ENCODE data around the gene NFE2L1. TPM values are rescaled to one million over a fixed set of nuclear protein-coding genes. Genes with fewer than 3 reads are reported as not detected.

The NFE2L1 gene

DNA sequence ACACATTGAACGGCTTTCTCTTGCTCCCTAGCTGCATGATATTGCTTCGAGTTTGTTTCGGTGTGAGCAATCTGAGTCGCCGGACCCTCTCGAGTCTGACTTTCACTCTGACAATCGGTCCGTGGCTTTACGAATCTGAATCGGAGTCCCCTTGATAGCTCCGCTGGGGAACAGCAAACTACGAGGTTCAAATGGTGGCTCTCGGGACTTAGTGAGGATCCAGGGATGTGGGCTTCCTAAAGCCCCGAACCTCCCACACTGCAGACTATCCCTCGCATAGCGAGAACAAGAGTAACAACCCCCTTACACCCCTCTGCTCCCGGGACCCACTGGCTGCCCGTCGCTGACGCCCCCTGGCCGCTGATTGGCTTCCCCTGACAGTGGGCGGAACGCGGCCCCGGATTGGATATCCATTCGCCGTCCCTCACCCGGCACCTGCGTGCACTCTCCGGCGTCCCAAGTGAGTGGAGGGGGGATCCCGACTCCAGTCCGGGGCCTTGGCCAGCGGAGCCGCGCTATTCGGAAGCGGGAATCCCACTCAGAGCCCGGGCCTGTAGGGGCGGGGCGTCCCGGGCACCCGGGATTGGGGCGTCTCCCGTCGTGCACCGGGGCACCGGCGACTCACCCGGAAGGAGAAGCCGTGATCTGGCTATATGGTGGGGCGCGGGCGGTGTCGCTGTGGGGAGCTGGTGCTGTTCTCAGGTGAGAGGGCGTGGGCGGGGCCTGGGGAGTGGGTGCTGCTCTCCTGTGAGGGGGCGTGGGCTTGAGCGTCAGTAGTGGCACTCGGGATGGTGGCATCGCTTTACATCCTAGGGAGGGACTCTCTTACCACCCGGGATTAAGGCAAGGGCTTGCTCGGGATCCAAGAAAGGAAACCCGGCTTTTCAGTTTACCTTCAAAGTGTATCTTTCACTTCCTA, 59.2 kb downstream of the NFE2L1 start, which contains the start of gene SNX11:
Gene SNX11, plus strand, starts transcription at position 630 of the 919 bp plus-strand sequence. CDS start 4,278 bp downstream, outside the sequence.
- H2BK120ac ChIP-seq (ENCODE audit: low read depth, low read length) = no peak within 1 kb of the TSS
- peak within 1 kb of the TSS; percentile 87 for H3K9ac ChIP-seq (ENCODE audit: low read length)
- H3K27ac ChIP-seq (ENCODE audit: low read depth, low read length) = peak within 1 kb of the TSS; percentile 88
- H3K18ac ChIP-seq (ENCODE audit: low read length) = no peak within 1 kb of the TSS
- no peak within 1 kb of the TSS for H4K8ac ChIP-seq (ENCODE audit: low read depth, low read length)
- H3K4ac ChIP-seq (ENCODE audit: low read depth, low read length) = no peak within 1 kb of the TSS
- H3K79me1 ChIP-seq (ENCODE audit: low read length) = peaks cover 9% of the 10 kb centered on the region
- no peak within 1 kb of the TSS for H2AK5ac ChIP-seq (ENCODE audit: low read length)
- no CpG with 5 or more reads among the region's 64 CpGs for WGBS (ENCODE audit: extremely low coverage, insufficient coverage, low lambda C conversion rate)
- H2BK15ac ChIP-seq (replicated peaks; ENCODE audit: low read depth) = no peak within 1 kb of the TSS
- peak within 1 kb of the TSS; percentile 99 for H3K4me2 ChIP-seq (ENCODE audit: low read length)
- peaks cover 13% of the 10 kb centered on the region for H3K79me2 ChIP-seq (ENCODE audit: control insufficient read depth, insufficient read depth, low read length)
- H3K56ac ChIP-seq (ENCODE audit: low read length) = peak within 1 kb of the TSS; percentile 91
- peak within 1 kb of the TSS; percentile 27 for H4K5ac ChIP-seq (ENCODE audit: low read length)
- DNase-seq = peak; percentile 96
- no peaks in the 10 kb centered on the region for H3K36me3 ChIP-seq (ENCODE audit: control insufficient read depth, insufficient read depth, low read length)
- H2BK5ac ChIP-seq (ENCODE audit: low read length) = no peak within 1 kb of the TSS
- H3K27me3 ChIP-seq (ENCODE audit: insufficient read depth, low read length, poor library complexity) = no peaks in the 10 kb centered on the region
- H3K4me3 ChIP-seq (ENCODE audit: low read length) = peak within 1 kb of the TSS; percentile 85
- no peaks in the 10 kb centered on the region for H3K4me1 ChIP-seq (ENCODE audit: control insufficient read depth, low read depth, low read length)
- H3K23ac ChIP-seq (ENCODE audit: low read length) = no peak within 1 kb of the TSS

DNA sequence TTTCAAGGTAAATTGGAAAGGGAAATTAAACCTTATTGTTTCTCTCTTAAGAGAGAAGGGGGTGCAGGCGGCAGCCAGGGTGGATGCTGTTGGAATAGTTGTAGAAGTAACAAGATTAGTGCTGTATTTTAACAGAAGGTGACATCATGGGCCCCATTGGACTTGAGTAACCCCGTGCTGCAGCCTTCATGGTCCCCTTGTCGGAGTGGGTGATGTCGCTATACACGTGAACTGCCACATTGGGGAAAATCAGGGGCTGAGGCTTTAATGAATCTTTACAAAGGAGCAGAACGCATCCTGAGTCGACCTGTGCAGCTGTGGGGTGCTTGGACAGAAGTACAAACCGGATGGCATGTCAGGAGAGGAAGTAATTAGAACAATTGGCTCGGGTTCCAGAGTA, 62.6 kb downstream of the NFE2L1 start:
- no peak for DNase-seq
- WGBS (ENCODE audit: extremely low coverage, insufficient coverage, low lambda C conversion rate) = no CpG with 5 or more reads among the region's 9 CpGs
- H2BK5ac ChIP-seq (ENCODE audit: low read length) = no peak overlapping the region
- H4K5ac ChIP-seq (ENCODE audit: low read length) = no peak overlapping the region
- no peaks in the 10 kb centered on the region for H3K36me3 ChIP-seq (ENCODE audit: control insufficient read depth, insufficient read depth, low read length)
- H3K56ac ChIP-seq (ENCODE audit: low read length) = no peak overlapping the region
- H3K9ac ChIP-seq (ENCODE audit: low read length) = no peak overlapping the region
- H3K18ac ChIP-seq (ENCODE audit: low read length) = no peak overlapping the region
- no peak overlapping the region for H3K4me2 ChIP-seq (ENCODE audit: low read length)
- H3K4me1 ChIP-seq (ENCODE audit: control insufficient read depth, low read depth, low read length) = no peaks in the 10 kb centered on the region
- H2BK15ac ChIP-seq (replicated peaks; ENCODE audit: low read depth) = no peak overlapping the region
- no peaks in the 10 kb centered on the region for H3K27me3 ChIP-seq (ENCODE audit: insufficient read depth, low read length, poor library complexity)
- H3K79me2 ChIP-seq (ENCODE audit: control insufficient read depth, insufficient read depth, low read length) = peaks cover 13% of the 10 kb centered on the region
- H3K4me3 ChIP-seq (ENCODE audit: low read length) = no peak overlapping the region
- H2BK120ac ChIP-seq (ENCODE audit: low read depth, low read length) = no peak overlapping the region
- no peak overlapping the region for H3K27ac ChIP-seq (ENCODE audit: low read depth, low read length)
- no peak overlapping the region for H3K4ac ChIP-seq (ENCODE audit: low read depth, low read length)
- H3K23ac ChIP-seq (ENCODE audit: low read length) = no peak overlapping the region
- H2AK5ac ChIP-seq (ENCODE audit: low read length) = no peak overlapping the region
- H3K79me1 ChIP-seq (ENCODE audit: low read length) = peaks cover 11% of the 10 kb centered on the region
- H4K8ac ChIP-seq (ENCODE audit: low read depth, low read length) = no peak overlapping the region

Small RNA genes lying within 50 kb of the gene (small RNA-seq; reads per million reads assigned to genes)
- gene AC004477.2 (ENCODE audit: insufficient read depth) = not detected
- gene MIR152 (ENCODE audit: insufficient read depth) = 25.1 reads per million, percentile 92 among the genes with 10 or more reads in this experiment
- gene RNU6-1201P (ENCODE audit: insufficient read depth) = not detected
